GM18909 (cell line): ENCODE results near the gene HOXB6.

ENCODE experiments used
- ATAC-seq: cut with Tn5 transposase; IDR thresholded peaks from one replicate; pipeline ENCODE4 v1.9.1; 2021; ENCODE audit warnings: mild to moderate bottlenecking; ENCODE audit not compliant: unreplicated experiment, poor library complexity

Gene HOXB6

GRCh38 chr17:48604770-48605329, at the start of gene HOXB6:
TSS of gene HOXB6 (minus strand) at chr17:48604986. CDS start at chr17:48598150, 6,836 bp downstream.
- ATAC-seq: no peak

GRCh38 chr17:48649741-48650140, 45.0 kb upstream of the HOXB6 start:
- no peak for ATAC-seq

- no peak for ATAC-seq
These were observed 43.1 kb upstream of the HOXB6 start for GRCh38 chr17:48647963-48648245.

GRCh38 chr17:48647103-48647962, 42.5 kb upstream of the HOXB6 start:
- no peak for ATAC-seq

- peak; percentile 41 for ATAC-seq
These were observed 41.7 kb upstream of the HOXB6 start for GRCh38 chr17:48646183-48647102.

- no peak for ATAC-seq
These were observed 40.9 kb upstream of the HOXB6 start for GRCh38 chr17:48645639-48646182.

GRCh38 chr17:48644910-48645557, 40.2 kb upstream of the HOXB6 start:
- no peak for ATAC-seq

- ATAC-seq: no peak
These were observed 39.4 kb upstream of the HOXB6 start for GRCh38 chr17:48644159-48644558.

GRCh38 chr17:48643697-48644012, 38.9 kb upstream of the HOXB6 start:
- ATAC-seq: no peak

- no peak for ATAC-seq
These were observed 38.3 kb upstream of the HOXB6 start for GRCh38 chr17:48642843-48643696.

GRCh38 chr17:48642059-48642842, 37.5 kb upstream of the HOXB6 start:
- ATAC-seq: no peak

- no peak for ATAC-seq
These were observed 36.8 kb upstream of the HOXB6 start for GRCh38 chr17:48641541-48642058.

- ATAC-seq: no peak
These were observed 36.0 kb upstream of the HOXB6 start for GRCh38 chr17:48640858-48641180.

GRCh38 chr17:48639982-48640857, 35.4 kb upstream of the HOXB6 start:
- ATAC-seq: no peak

GRCh38 chr17:48639136-48639535, 34.4 kb upstream of the HOXB6 start:
- no peak for ATAC-seq

GRCh38 chr17:48637323-48638260, 32.8 kb upstream of the HOXB6 start:
- ATAC-seq: no peak
